GM18951 (cell line): ENCODE results near the gene ZBTB7C.

ENCODE experiments used
- POLR2A ChIP-seq: IDR thresholded peaks from 4 replicates; pipeline ENCODE4 v1.6.1; 2011; ENCODE audit warnings: mild to moderate bottlenecking; ENCODE audit not compliant: insufficient read length, insufficient read depth; ENCODE audit errors: extremely low read depth
- in situ Hi-C: fragments of 300-500 bp; cut with MboI; formaldehyde crosslinking; loops from one replicate; pipeline ENCODE4 v1.12.0; 2022; ENCODE audit warnings: low sequenced_read_pairs, mixed read lengths, inconsistent platforms; ENCODE audit not compliant: unreplicated experiment

The ZBTB7C gene

GRCh38 chr18:48080546-48080945 lies 328.6 kb downstream of the ZBTB7C start:
- no peak for TF ChIP-seq POLR2A
- in situ Hi-C loops: no loop called here

- no peak for TF ChIP-seq POLR2A
- in situ Hi-C loops: no loop called here
These were observed 329.3 kb downstream of the ZBTB7C start for GRCh38 chr18:48079885-48080284.

- no peak for TF ChIP-seq POLR2A
- in situ Hi-C loops: no loop called here
These were observed 330.7 kb downstream of the ZBTB7C start for GRCh38 chr18:48078448-48078847.

- no peak for TF ChIP-seq POLR2A
- in situ Hi-C loops: no loop called here
These were observed 331.9 kb downstream of the ZBTB7C start for GRCh38 chr18:48077291-48077690.

- no peak for TF ChIP-seq POLR2A
- in situ Hi-C loops: no loop called here
These were observed 332.7 kb downstream of the ZBTB7C start for GRCh38 chr18:48076461-48076860.

GRCh38 chr18:48075707-48076093 lies 333.5 kb downstream of the ZBTB7C start:
- TF ChIP-seq POLR2A: no peak
- in situ Hi-C loops: no loop called here

- in situ Hi-C loops: no loop called here
- no peak for TF ChIP-seq POLR2A
These were observed 334.1 kb downstream of the ZBTB7C start for GRCh38 chr18:48074929-48075706.

GRCh38 chr18:48073211-48073930 lies 335.8 kb downstream of the ZBTB7C start:
- no peak for TF ChIP-seq POLR2A
- in situ Hi-C loops: no loop called here

GRCh38 chr18:48072428-48073204 lies 336.6 kb downstream of the ZBTB7C start:
- TF ChIP-seq POLR2A: no peak
- in situ Hi-C loops: no loop called here

- in situ Hi-C loops: no loop called here
These were observed 340.2 kb downstream of the ZBTB7C start for GRCh38 chr18:48068916-48069445.

GRCh38 chr18:48066225-48066652 lies 342.9 kb downstream of the ZBTB7C start:
- no peak for TF ChIP-seq POLR2A
- in situ Hi-C loops: no loop called here

More at GRCh38 chr18:48068916-48069445, 340.2 kb downstream of the ZBTB7C start:
- TF ChIP-seq POLR2A: no peak

- in situ Hi-C loops: no loop called here
- no peak for TF ChIP-seq POLR2A
These were observed 343.6 kb downstream of the ZBTB7C start for GRCh38 chr18:48065601-48065995.

GRCh38 chr18:48064978-48065600 lies 344.1 kb downstream of the ZBTB7C start:
- no peak for TF ChIP-seq POLR2A
- in situ Hi-C loops: no loop called here
